Neural cell (in vitro differentiated cells): Measurements from ENCODE around the gene PDGFA. TPM values are rescaled to one million over a fixed set of nuclear protein-coding genes. Genes with fewer than 3 reads are reported as not detected.

ENCODE experiments used
- H2AFZ ChIP-seq: fragments of 200-600, 300-800 bp; sonication (generic), shearing (Covaris generic); 2 replicates; pipeline ENCODE4 v1.6.0; 2014; ENCODE audit warnings: low read depth, mild to moderate bottlenecking, antibody characterized with exemption, low read length, moderate library complexity
- H3F3A ChIP-seq: fragments of 200-600 bp; shearing (Covaris generic); 2 replicates; pipeline ENCODE4 v1.6.1; 2016; ENCODE audit warnings: mild to moderate bottlenecking, moderate library complexity, mixed read lengths, antibody characterized with exemption, low read length; ENCODE audit not compliant: insufficient read depth, poor library complexity, severe bottlenecking
- H3K27ac ChIP-seq: fragments of 200-600, 300-800 bp; sonication (generic), shearing (Covaris generic); 2 replicates; pipeline ENCODE4 v1.5.1; 2014; ENCODE audit warnings: mild to moderate bottlenecking, low read length, moderate library complexity
- H3K27me3 ChIP-seq: fragments of 300-800, 200-600 bp; sonication (generic), shearing (Covaris generic); 2 replicates; pipeline ENCODE4 v1.6.0; 2014; ENCODE audit warnings: mild to moderate bottlenecking, low read depth, low read length, moderate library complexity; ENCODE audit not compliant: insufficient read depth
- H3K36me3 ChIP-seq: fragments of 300-800, 200-600 bp; sonication (generic), shearing (Covaris generic); 2 replicates; pipeline ENCODE4 v1.5.1; 2014; ENCODE audit warnings: mild to moderate bottlenecking, antibody characterized with exemption, low read length, moderate library complexity; ENCODE audit not compliant: insufficient read depth
- H3K4me2 ChIP-seq: fragments of 300-800, 200-600 bp; sonication (generic), shearing (Covaris generic); 2 replicates; pipeline ENCODE4 v1.6.0; 2014; ENCODE audit warnings: mild to moderate bottlenecking, low read length
- H3K4me3 ChIP-seq: fragments of 300-800, 200-600 bp; sonication (generic), shearing (Covaris generic); 2 replicates; pipeline ENCODE4 v1.5.1; 2014; ENCODE audit warnings: mild to moderate bottlenecking, low read length, moderate library complexity
- H3K79me2 ChIP-seq: fragments of 200-600 bp; shearing (Covaris generic); replicated peaks from 2 replicates; pipeline ENCODE4 v1.6.0; 2014; ENCODE audit warnings: mild to moderate bottlenecking, low read length, moderate library complexity; ENCODE audit not compliant: insufficient read depth
- H3K9ac ChIP-seq: fragments of 300-800, 200-600 bp; sonication (generic), shearing (Covaris generic); 2 replicates; pipeline ENCODE4 v1.6.1; 2016; ENCODE audit warnings: mild to moderate bottlenecking, low read length, mixed read lengths
- H3K9me2 ChIP-seq: fragments of 200-600 bp; shearing (Covaris generic); 2 replicates; pipeline ENCODE4 v1.6.1; 2016; ENCODE audit warnings: mild to moderate bottlenecking, low read length, mixed read lengths; ENCODE audit not compliant: insufficient read depth
- H3K9me3 ChIP-seq: fragments of 200-600, 300-800 bp; sonication (generic), shearing (Covaris generic); 2 replicates; pipeline ENCODE4 v1.6.1; 2016; ENCODE audit warnings: mild to moderate bottlenecking, mixed run types, low read length, moderate library complexity, mixed read lengths
- H4K20me1 ChIP-seq: fragments of 200-600 bp; shearing (Covaris generic); 2 replicates; pipeline ENCODE4 v1.6.1; 2016; ENCODE audit warnings: mild to moderate bottlenecking, mixed run types; ENCODE audit not compliant: insufficient read depth
- CTCF ChIP-seq: fragments of 450-650 bp; IDR thresholded peaks from 2 replicates; pipeline ENCODE4 v1.5.1; 2014; ENCODE audit warnings: antibody characterized with exemption, mild to moderate bottlenecking, moderate library complexity; ENCODE audit not compliant: poor library complexity, severe bottlenecking
- EP300 ChIP-seq: fragments of 450-650 bp; conservative IDR thresholded peaks from 2 replicates; pipeline ENCODE4 v1.6.1; 2014; ENCODE audit warnings: antibody characterized with exemption, mild to moderate bottlenecking, moderate library complexity; ENCODE audit not compliant: poor library complexity, severe bottlenecking
- EZH2 ChIP-seq: fragments of 200-600, 300-800 bp; shearing (Covaris generic), sonication (generic); IDR thresholded peaks from 2 replicates; pipeline ENCODE4 v1.6.1; 2014; ENCODE audit warnings: antibody characterized with exemption, low read length, borderline replicate concordance, mild to moderate bottlenecking; ENCODE audit not compliant: insufficient read depth, poor library complexity, severe bottlenecking
- MXI1 ChIP-seq: fragments of 450-650 bp; conservative IDR thresholded peaks from 2 replicates; pipeline ENCODE4 v1.6.1; 2014; ENCODE audit warnings: antibody characterized with exemption, mild to moderate bottlenecking; ENCODE audit not compliant: poor library complexity, severe bottlenecking
- POLR2AphosphoS5 ChIP-seq: IDR thresholded peaks from 2 replicates; pipeline ENCODE4 v1.6.1; 2012
- RAD21 ChIP-seq: fragments of 450-650 bp; conservative IDR thresholded peaks from 2 replicates; pipeline ENCODE4 v1.6.1; 2014; ENCODE audit warnings: antibody characterized with exemption, mild to moderate bottlenecking, moderate library complexity
- REST ChIP-seq: IDR thresholded peaks from 2 replicates; pipeline ENCODE4 v1.6.1; 2012; ENCODE audit warnings: borderline replicate concordance
- SMC3 ChIP-seq: fragments of 450-650 bp; conservative IDR thresholded peaks from 2 replicates; pipeline ENCODE4 v1.6.1; 2014; ENCODE audit warnings: antibody characterized with exemption, mild to moderate bottlenecking, moderate library complexity; ENCODE audit not compliant: poor library complexity
- TAF1 ChIP-seq: IDR thresholded peaks from 2 replicates; pipeline ENCODE4 v1.6.1; 2012; ENCODE audit warnings: low read depth
- polyA plus RNA-seq: library from polyadenylated mRNA; depleted of rRNA; stranded (reverse); fragments of >200 nt; gene quantifications from 2 replicates; pipeline ENCODE4 v1.2.3, GENCODE V29; 2014

PDGFA gene
- polyA plus RNA-seq, 1 donor from 2014 or later = 4.1 TPM

- Histone ChIP-seq H3K4me3 (no peak overlapping the region), H3K79me2 (no peaks in the 10 kb centered on the region), H3K9me3 (no peaks in the 10 kb centered on the region), H4K20me1 (no peaks in the 10 kb centered on the region), H3K9me2 (no peaks in the 10 kb centered on the region), H3K36me3 (no peaks in the 10 kb centered on the region), H3K9ac (no peak overlapping the region), H3K4me2 (no peak overlapping the region), H2AFZ (no peak overlapping the region), H3K27me3 (peaks cover 11% of the 10 kb centered on the region), H3F3A (no peaks in the 10 kb centered on the region), H3K27ac (no peak overlapping the region)
- no peak for TF ChIP-seq EP300
- TF ChIP-seq RAD21 = no peak
- no peak for TF ChIP-seq CTCF
- TF ChIP-seq MXI1 = no peak
- TF ChIP-seq POLR2AphosphoS5 = no peak
- TF ChIP-seq SMC3 = no peak
- no peak for TF ChIP-seq EZH2
- TF ChIP-seq TAF1 = no peak
- TF ChIP-seq REST = no peak
These were observed 68.9 kb downstream of the PDGFA start for GRCh38 chr7:450741-451140.

DNA sequence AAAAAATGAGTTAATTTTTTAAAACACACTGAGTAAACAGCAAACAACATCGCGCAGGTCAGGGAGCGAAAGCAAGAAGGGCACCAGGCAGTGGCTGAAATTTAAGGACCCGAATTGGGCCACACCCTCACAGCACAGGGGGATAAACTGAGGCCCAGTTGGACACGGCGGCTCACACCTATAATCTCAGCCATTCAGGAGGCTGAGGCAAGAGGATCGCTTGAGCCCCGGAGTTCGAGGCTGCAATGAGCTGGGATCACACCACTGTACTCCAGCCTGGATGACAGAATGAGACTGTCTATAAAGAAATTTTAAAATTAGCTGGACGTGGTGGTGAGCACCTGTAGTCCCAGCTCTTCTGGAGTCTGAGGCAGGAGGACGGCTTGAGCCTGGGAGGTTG lies 69.6 kb downstream of the PDGFA start:
- no peaks in the 10 kb centered on the region for H3K9me2 ChIP-seq
- TF ChIP-seq SMC3 (no peak), EZH2 (no peak), MXI1 (no peak), EP300 (no peak), POLR2AphosphoS5 (no peak), CTCF (no peak), TAF1 (no peak), REST (no peak), RAD21 (no peak)
- H3K4me2 ChIP-seq = no peak overlapping the region

More for the DNA sequence above, 69.6 kb downstream of the PDGFA start:
- Histone ChIP-seq H3K4me3 (no peak overlapping the region), H4K20me1 (no peaks in the 10 kb centered on the region), H3K9me3 (no peaks in the 10 kb centered on the region), H3K79me2 (no peaks in the 10 kb centered on the region), H3K36me3 (no peaks in the 10 kb centered on the region), H3K9ac (no peak overlapping the region), H3F3A (no peaks in the 10 kb centered on the region), H3K27me3 (peaks cover 11% of the 10 kb centered on the region), H2AFZ (no peak overlapping the region), H3K27ac (no peak overlapping the region)
